Lung (tissue), 12 donors: Measurements from ENCODE around the gene FAM222A. TPM values are rescaled to one million over a fixed set of nuclear protein-coding genes. Genes with fewer than 3 reads are reported as not detected.

Source experiments
- ATAC-seq: fragments of 200-7000 bp; cut with Tn5 transposase; one replicate; pipeline ENCODE4 v1.9.1; 2020; ENCODE audit warnings: moderate number of reproducible peaks; ENCODE audit not compliant: insufficient read depth, low FRiP score
- DNase-seq, 3 donors: peaks; one replicate each; pipeline ENCODE4 v3.0.0-alpha.2; 2013 to 2017
- H3K27ac ChIP-seq, 2 donors: one replicate each; pipeline ENCODE4 v1.5.1; 2013; ENCODE audit warnings: mild to moderate bottlenecking in 2 of 2, moderate library complexity in 2 of 2, control low read depth in 1 of 2, inconsistent platforms in 1 of 2, low read depth in 1 of 2, low read length in 1 of 2
- H3K27me3 ChIP-seq, 3 donors: one replicate each; pipeline ENCODE4 v1.5.1; 2013; ENCODE audit warnings: low read length in 2 of 3; ENCODE audit not compliant: control insufficient read depth in 3 of 3, insufficient read depth in 3 of 3
- H3K36me3 ChIP-seq, 4 donors: one replicate each; pipeline ENCODE4 v1.5.1; 2013; ENCODE audit warnings: low read length in 4 of 4, mild to moderate bottlenecking in 1 of 4, moderate library complexity in 1 of 4; ENCODE audit not compliant: control insufficient read depth in 4 of 4, insufficient read depth in 4 of 4
- H3K4me1 ChIP-seq, 5 donors: one replicate each; pipeline ENCODE4 v1.5.1; 2013; ENCODE audit warnings: low read length in 5 of 5, mild to moderate bottlenecking in 2 of 5, moderate library complexity in 1 of 5; ENCODE audit not compliant: control insufficient read depth in 5 of 5, insufficient read depth in 5 of 5
- H3K4me3 ChIP-seq: one replicate; pipeline ENCODE4 v1.5.1; 2013; ENCODE audit warnings: mild to moderate bottlenecking, control low read depth, moderate library complexity
- H3K9ac ChIP-seq, 2 donors: one replicate each; pipeline ENCODE4 v1.5.1; 2013; ENCODE audit warnings: low read length in 2 of 2, control low read depth in 1 of 2; ENCODE audit not compliant: insufficient read depth in 1 of 2
- H3K9me3 ChIP-seq, 4 donors: one replicate each; pipeline ENCODE4 v1.5.1; 2013; ENCODE audit warnings: low read length in 3 of 4, mild to moderate bottlenecking in 1 of 4, moderate library complexity in 1 of 4; ENCODE audit not compliant: control insufficient read depth in 4 of 4, insufficient read depth in 3 of 4
- WGBS, 2 donors: extraction: QIAGEN DNeasy Blood & Tissue Kit; methylation state at CpG; one replicate each; pipeline ENCODE4 v1.1.7; 2013; 5-methylcytosine and 5-hydroxymethylcytosine counted together
- polyA plus RNA-seq, 2 donors: library from polyadenylated mRNA; stranded (reverse); fragments of 200-250 nt; gene quantifications; one replicate each; pipeline ENCODE4 v1.2.1, GENCODE V29; 2013
- total RNA-seq, 2 donors: library from RNA; depleted of rRNA in 1 of 2; stranded (reverse); fragments of >200 nt in 1 of 2; gene quantifications; one replicate each; pipeline ENCODE4 v1.2.1, GENCODE V29; 2014 to 2021
- TF ChIP-seq, protein P1 (sequence below): IDR thresholded peaks from 2 replicates; pipeline ENCODE4 v1.5.1; 2012; ENCODE audit warnings: mild to moderate bottlenecking; ENCODE audit errors: control extremely low read depth, extremely low read depth
- donor health status: control.
- donor health status: control.
- donor health status: Bipolar disorder and iron deficiency.
- donor health status: healthy.
- donor health status: DM: yes; HTN: yes; CAD: no.

FAM222A gene
- total and polyA plus RNA-seq, 4 donors = 0.28 to 2.6 (median 1.1) TPM

DNA sequence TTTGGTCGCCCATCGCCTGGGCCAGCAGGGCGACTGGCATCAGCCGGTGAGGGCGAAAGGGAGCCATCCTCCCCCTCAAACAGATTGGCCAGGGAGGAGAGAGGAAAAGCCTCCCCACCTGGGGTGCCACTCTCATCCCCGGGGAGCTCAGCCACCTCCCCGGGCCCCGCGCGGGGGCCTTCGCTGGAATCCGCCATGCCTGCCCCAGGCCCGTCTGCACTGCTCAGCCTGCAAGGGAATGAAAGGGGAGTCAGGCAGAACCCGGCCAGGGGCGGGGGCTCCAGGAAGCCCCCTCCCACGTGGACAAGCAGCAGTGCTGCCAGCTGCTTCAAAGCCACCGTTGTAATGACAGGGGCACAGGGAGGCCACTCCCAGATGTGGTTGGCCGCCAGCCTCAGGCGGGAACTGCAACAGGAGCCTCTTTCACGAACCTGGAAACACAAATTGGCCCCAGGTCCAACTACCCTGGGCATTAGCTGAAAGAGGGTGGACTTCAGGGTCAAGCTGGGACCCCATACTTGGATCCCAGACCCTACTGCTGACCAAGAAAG lies 101.0 kb downstream of the FAM222A start:
- DNase-seq (no peak), ATAC-seq (no peak)
- no peaks in the 10 kb centered on the region for H3K27me3 ChIP-seq
- H3K4me1 ChIP-seq = peaks cover 0 to 5% (median 0%) of the 10 kb centered on the region in 5 donors
- H3K4me3 ChIP-seq = no peak overlapping the region
- H3K9ac ChIP-seq = no peak overlapping the region
- 77% methylated on average over 19 to 20 of the region's 20 CpGs for WGBS, 2 donors
- no peaks in the 10 kb centered on the region for H3K9me3 ChIP-seq
- H3K36me3 ChIP-seq = peaks cover 0 to 3% (median 0%) of the 10 kb centered on the region in 4 donors
- TF ChIP-seq, protein P1, sequence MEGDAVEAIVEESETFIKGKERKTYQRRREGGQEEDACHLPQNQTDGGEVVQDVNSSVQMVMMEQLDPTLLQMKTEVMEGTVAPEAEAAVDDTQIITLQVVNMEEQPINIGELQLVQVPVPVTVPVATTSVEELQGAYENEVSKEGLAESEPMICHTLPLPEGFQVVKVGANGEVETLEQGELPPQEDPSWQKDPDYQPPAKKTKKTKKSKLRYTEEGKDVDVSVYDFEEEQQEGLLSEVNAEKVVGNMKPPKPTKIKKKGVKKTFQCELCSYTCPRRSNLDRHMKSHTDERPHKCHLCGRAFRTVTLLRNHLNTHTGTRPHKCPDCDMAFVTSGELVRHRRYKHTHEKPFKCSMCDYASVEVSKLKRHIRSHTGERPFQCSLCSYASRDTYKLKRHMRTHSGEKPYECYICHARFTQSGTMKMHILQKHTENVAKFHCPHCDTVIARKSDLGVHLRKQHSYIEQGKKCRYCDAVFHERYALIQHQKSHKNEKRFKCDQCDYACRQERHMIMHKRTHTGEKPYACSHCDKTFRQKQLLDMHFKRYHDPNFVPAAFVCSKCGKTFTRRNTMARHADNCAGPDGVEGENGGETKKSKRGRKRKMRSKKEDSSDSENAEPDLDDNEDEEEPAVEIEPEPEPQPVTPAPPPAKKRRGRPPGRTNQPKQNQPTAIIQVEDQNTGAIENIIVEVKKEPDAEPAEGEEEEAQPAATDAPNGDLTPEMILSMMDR = no peak
- no peak overlapping the region for H3K27ac ChIP-seq

DNA sequence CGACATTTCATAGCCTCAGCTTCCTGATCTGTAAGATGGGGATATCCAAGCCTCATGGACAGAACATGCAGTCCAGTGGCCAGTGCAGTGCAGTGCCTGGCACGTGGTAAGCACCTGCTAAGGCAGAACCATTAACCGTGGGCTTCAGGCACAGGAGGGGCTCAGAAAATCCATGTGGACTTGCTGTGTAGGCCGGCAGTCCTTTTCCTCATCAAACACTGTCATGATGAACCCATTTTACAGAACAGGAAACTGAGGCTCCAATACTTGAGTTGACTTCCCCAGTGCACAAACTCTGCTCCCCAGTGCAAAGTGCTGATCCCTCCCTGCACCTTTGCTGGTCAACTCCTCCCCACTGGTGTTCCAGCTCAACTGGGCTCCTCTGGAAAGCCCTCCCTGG lies 101.6 kb downstream of the FAM222A start:
- TF ChIP-seq, protein P1 = no peak
- Histone ChIP-seq H3K9ac (no peak overlapping the region), H3K9me3 (no peaks in the 10 kb centered on the region), H3K4me1 (peaks cover 0 to 5% (median 0%) of the 10 kb centered on the region in 5 donors), H3K27ac (no peak overlapping the region), H3K27me3 (no peaks in the 10 kb centered on the region), H3K4me3 (no peak overlapping the region), H3K36me3 (peaks cover 0 to 3% (median 0%) of the 10 kb centered on the region in 4 donors)
- DNase-seq (no peak), ATAC-seq (no peak)
- 88 to 92% methylated on average over 4 of the region's 4 CpGs for WGBS, 2 donors

DNA sequence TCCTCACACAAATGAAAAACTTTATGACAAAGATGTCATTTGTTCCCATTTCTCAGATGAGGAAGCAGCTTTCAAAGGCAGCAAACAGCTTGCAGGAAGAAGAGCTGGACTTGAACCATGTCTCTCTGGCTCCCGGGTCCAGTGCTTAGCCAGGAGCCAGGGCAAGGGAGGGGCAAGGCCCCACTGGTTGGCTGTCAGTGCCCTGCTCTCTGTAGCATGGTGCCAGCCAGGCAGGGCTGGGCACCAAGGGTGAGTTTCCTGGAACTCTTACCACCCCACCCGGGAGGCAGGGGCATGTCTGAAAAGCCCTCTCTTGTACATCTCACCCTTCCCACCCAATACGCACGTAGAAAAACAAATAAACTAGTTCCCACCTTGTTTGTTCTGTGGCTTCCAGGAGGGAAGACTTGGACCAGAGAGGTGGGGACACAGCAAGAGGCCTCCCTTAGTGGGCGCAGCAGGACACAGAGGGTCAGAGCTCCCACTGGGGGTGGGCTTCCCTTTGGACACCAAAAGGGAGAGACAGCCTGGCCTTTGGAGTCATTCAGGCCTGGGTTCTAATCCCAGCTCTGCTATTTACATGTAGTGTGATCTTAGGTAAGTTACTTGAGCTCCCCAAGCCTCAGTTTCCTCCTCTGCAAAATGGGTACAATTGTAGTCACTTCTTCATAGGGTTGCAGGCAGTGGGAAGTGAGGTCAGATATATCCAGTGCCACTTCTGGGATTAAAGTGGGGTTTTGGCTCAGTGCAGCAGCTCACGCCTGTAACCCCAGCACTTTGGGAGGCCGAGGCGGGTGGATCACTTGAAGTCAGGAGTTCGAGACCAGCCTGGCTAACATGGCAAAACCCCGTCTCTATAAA lies 102.4 kb downstream of the FAM222A start:
- no peak overlapping the region for H3K27ac ChIP-seq
- TF ChIP-seq, protein P1 = no peak
- H3K36me3 ChIP-seq = peaks cover 0 to 3% (median 0%) of the 10 kb centered on the region in 4 donors
- H3K4me3 ChIP-seq = no peak overlapping the region
- peaks cover 0 to 5% (median 0%) of the 10 kb centered on the region in 5 donors for H3K4me1 ChIP-seq
- DNase-seq (no peak), ATAC-seq (no peak)
- 74 to 85% methylated on average over 10 of the region's 10 CpGs for WGBS, 2 donors
- H3K27me3 ChIP-seq = no peaks in the 10 kb centered on the region
- H3K9me3 ChIP-seq = no peaks in the 10 kb centered on the region
- H3K9ac ChIP-seq = no peak overlapping the region
